Endothelial cell (in vitro differentiated cells): Measurements from ENCODE around the gene PUM1. TPM values are rescaled to one million over a fixed set of nuclear protein-coding genes. Genes with fewer than 3 reads are reported as not detected.

ENCODE experiments used
- DNase-seq: peaks from one replicate; pipeline ENCODE4 v3.0.0; 2021; ENCODE audit warnings: low spot score
- H3K27ac Mint-ChIP-seq: one replicate; pipeline ENCODE4 v1.8.0; 2021; ENCODE audit warnings: mixed read lengths, inconsistent platforms; ENCODE audit not compliant: unreplicated experiment
- H3K27me3 Mint-ChIP-seq: one replicate; pipeline ENCODE4 v1.8.0; 2021; ENCODE audit warnings: mild to moderate bottlenecking, moderate library complexity, mixed read lengths, inconsistent platforms; ENCODE audit not compliant: unreplicated experiment
- H3K36me3 Mint-ChIP-seq: one replicate; pipeline ENCODE4 v1.8.0; 2021; ENCODE audit warnings: mild to moderate bottlenecking, low read depth, mixed read lengths, inconsistent platforms; ENCODE audit not compliant: unreplicated experiment
- H3K4me1 Mint-ChIP-seq: one replicate; pipeline ENCODE4 v1.8.0; 2021; ENCODE audit warnings: mild to moderate bottlenecking, mixed read lengths, inconsistent platforms; ENCODE audit not compliant: unreplicated experiment
- H3K4me3 Mint-ChIP-seq: one replicate; pipeline ENCODE4 v1.8.0; 2021; ENCODE audit warnings: mild to moderate bottlenecking, mixed read lengths, inconsistent platforms; ENCODE audit not compliant: unreplicated experiment
- H3K9me3 Mint-ChIP-seq: one replicate; pipeline ENCODE4 v1.8.0; 2021; ENCODE audit warnings: mixed read lengths, inconsistent platforms; ENCODE audit not compliant: unreplicated experiment
- CTCF ChIP-seq: fragments of 200-600 bp; sonication (generic); IDR thresholded peaks from one replicate; pipeline ENCODE4 v1.5.0; 2021; ENCODE audit warnings: antibody characterized with exemption; ENCODE audit not compliant: unreplicated experiment
- total RNA-seq: library from RNA; stranded (reverse); fragmentation: NEBNext Ultra II Directional; extraction: Animal tissue kit (Norgen Biotek cat#: 25700); gene quantifications from one replicate; pipeline ENCODE4 v1.2.1, GENCODE V29; 2021; ENCODE audit not compliant: unreplicated experiment

Gene PUM1
- total RNA-seq, 1 donor from 2014 or later = 135 TPM

- TF ChIP-seq CTCF = no peak
- H3K27me3 Mint-ChIP-seq = peaks cover 1% of the 10 kb centered on the region
- H3K4me1 Mint-ChIP-seq = peaks cover 25% of the 10 kb centered on the region
- peaks cover 27% of the 10 kb centered on the region for H3K36me3 Mint-ChIP-seq
- H3K27ac Mint-ChIP-seq = no peak overlapping the region
- no peak overlapping the region for H3K4me3 Mint-ChIP-seq
- DNase-seq = no peak
- H3K9me3 Mint-ChIP-seq = no peaks in the 10 kb centered on the region
Observed at GRCh38 chr1:31000301-31000700, 65.2 kb downstream of the PUM1 start.

GRCh38 chr1:30998887-30999286, 66.6 kb downstream of the PUM1 start:
- Mint-ChIP-seq H3K27ac (no peak overlapping the region), H3K4me3 (no peak overlapping the region), H3K36me3 (peaks cover 32% of the 10 kb centered on the region), H3K27me3 (peaks cover 1% of the 10 kb centered on the region), H3K9me3 (no peaks in the 10 kb centered on the region), H3K4me1 (peaks cover 29% of the 10 kb centered on the region)
- TF ChIP-seq CTCF = no peak
- DNase-seq = no peak

GRCh38 chr1:30998171-30998570, 67.3 kb downstream of the PUM1 start:
- Mint-ChIP-seq H3K27ac (no peak overlapping the region), H3K4me1 (peaks cover 29% of the 10 kb centered on the region), H3K4me3 (no peak overlapping the region), H3K27me3 (peaks cover 1% of the 10 kb centered on the region), H3K9me3 (no peaks in the 10 kb centered on the region), H3K36me3 (peaks cover 32% of the 10 kb centered on the region)
- DNase-seq = no peak
- TF ChIP-seq CTCF = no peak

GRCh38 chr1:30997463-30998057, 68.0 kb downstream of the PUM1 start:
- H3K4me3 Mint-ChIP-seq = no peak overlapping the region
- H3K27me3 Mint-ChIP-seq = peaks cover 1% of the 10 kb centered on the region
- no peaks in the 10 kb centered on the region for H3K9me3 Mint-ChIP-seq
- no peak overlapping the region for H3K27ac Mint-ChIP-seq
- peaks cover 37% of the 10 kb centered on the region for H3K36me3 Mint-ChIP-seq
- no peak for DNase-seq
- TF ChIP-seq CTCF = no peak
- peaks cover 29% of the 10 kb centered on the region for H3K4me1 Mint-ChIP-seq

- peaks cover 1% of the 10 kb centered on the region for H3K27me3 Mint-ChIP-seq
- H3K9me3 Mint-ChIP-seq = no peaks in the 10 kb centered on the region
- H3K36me3 Mint-ChIP-seq = peaks cover 37% of the 10 kb centered on the region
- peaks cover 29% of the 10 kb centered on the region for H3K4me1 Mint-ChIP-seq
- H3K27ac Mint-ChIP-seq = no peak overlapping the region
- DNase-seq = no peak
- no peak for TF ChIP-seq CTCF
- H3K4me3 Mint-ChIP-seq = no peak overlapping the region
Observed at GRCh38 chr1:30995990-30996612, 69.4 kb downstream of the PUM1 start.
